Activated CD4-positive, alpha-beta T cell treated with anti-CD3 and anti-CD28 coated beads for 1 hour (primary cell): ENCODE measurements around the gene DPF3.

ENCODE experiments used
- DNase-seq: peaks from one replicate; pipeline ENCODE4 v3.0.0-alpha.2; 2020

Gene DPF3

DNA sequence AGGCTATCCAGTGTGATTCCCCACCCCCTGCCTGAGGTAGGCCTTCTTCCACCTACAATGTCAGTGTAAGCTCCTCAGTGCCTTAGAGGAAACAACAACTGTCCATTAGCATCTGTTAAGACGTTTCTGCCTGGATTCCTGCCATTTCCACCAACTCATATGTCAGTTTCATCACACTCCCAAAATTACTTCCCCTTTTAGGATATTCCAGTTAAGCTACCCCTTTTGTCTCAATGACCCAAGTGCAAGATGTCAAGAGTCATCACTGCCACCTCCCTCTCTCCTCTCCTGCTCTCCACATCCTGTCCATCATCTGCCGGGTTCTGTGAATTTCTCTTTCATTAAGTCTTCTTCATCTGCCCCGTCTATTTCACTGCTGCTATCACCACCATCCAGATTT is 189.4 kb downstream of the DPF3 start:
- no peak for DNase-seq

DNA sequence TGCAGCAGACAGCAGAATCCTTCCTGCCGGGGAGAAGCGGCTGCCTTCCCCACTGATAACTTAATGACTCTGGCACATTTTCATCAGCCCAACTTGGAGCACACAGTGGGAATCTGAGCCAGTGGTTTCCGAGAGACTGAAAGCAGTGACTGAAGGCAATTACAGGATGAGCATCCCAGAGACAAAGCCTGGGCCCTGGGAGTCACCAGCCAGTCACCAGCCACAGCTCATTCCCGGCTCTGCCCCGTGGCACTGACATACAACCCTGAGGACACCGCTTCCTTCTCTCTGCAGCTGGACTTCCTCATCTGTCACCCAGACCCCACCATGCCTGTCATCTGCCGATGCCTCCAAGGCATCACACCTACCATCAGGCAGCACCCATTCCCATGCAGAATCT is 192.3 kb downstream of the DPF3 start:
- DNase-seq = no peak

DNA sequence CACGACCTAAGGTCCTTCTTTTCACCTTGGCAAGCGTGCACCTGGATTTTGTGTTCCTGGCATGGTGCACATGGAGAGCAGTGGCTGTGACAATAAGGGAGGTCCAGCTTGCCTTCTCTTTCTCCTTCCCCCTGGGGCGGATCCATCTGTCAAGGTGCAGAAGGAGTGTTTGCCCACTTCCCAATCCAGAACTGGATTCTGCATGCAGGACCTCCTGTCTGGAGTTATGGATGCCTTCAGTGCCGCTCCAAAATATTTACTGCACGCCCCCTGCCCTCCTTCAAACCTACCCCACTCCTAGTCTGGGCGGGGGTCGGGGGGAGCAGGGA is 192.7 kb downstream of the DPF3 start:
- no peak for DNase-seq

DNA sequence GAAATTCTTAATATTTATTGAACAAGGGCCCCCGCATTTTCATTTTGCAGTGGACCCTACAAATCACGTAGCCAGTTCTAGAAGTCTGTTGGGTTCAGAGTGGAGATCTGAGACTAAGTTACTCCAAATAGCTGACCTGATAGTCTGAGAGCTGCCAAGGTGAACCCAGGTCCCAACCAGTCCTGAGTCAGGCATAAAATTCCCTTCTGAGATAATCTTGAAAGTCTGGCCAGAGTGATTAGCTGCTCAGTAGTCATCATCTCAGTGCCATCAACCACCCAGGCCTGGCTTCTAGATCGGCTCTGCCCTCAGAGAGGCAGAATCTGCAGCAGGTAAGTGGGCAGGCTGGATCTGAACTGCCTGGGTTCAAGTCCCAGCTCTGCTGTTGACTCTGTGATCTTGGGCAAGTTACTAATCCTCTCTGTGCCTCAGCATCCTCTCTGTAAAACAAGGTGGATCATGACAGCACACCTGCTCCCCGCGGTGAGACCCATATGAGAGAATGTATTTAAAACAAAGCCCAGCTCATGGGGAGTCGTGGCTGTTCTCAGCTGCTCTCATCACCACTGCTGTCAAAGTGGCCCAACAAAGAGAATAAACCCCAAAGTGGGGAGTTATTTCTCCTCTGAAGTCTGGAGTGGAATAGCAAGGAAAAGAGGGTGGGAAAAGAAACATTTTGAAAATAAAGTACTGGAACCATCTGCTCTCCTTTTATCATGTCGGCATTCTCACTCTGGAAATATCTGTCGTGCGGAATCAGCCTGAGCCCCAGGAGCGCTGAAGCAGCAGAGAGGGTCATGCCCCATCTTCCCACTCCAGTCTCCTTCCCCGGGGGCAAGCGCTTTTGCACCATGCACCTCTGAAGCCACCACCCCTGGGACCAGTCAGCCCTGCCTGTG is 193.3 kb downstream of the DPF3 start:
- no peak for DNase-seq

DNA sequence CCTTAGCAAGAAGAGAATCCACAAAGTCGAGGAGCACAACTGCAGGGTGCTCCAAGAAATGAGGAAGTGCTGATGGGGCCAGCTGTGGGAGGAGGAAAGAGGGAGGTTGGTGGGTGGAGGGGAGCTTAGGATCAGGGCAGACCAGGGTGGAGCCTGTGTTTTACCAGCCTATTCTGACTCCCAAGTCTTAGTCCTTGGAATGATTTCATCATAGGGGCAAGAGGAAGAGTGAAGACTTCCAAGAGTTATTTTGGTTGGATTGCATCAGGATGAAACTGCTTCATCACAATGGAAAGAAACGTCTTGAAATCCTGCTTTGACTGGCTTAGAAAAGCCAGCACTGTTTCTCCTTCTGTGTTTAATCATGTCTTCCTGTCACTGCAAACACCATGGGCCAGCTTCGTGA is 194.0 kb downstream of the DPF3 start:
- DNase-seq = no peak

DNA sequence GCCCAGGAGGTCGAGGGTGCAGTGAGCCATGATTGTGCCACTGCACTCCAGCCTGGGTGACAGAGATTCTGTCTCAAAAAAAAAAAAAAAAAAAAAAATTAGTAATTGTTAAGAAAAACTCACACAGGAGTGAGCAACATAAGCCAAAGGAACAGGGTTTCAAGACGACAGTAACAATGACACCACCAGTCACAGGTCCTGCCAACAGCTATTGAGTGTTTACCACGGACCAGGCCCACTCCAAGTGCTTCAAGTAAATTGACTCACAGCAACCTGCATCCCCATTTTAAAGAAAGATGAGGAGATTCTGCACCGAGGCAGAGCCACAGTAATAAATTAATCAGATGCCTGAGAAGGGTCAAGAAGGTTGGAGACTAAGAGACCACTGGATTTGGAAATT is 194.5 kb downstream of the DPF3 start:
- DNase-seq = no peak

DNA sequence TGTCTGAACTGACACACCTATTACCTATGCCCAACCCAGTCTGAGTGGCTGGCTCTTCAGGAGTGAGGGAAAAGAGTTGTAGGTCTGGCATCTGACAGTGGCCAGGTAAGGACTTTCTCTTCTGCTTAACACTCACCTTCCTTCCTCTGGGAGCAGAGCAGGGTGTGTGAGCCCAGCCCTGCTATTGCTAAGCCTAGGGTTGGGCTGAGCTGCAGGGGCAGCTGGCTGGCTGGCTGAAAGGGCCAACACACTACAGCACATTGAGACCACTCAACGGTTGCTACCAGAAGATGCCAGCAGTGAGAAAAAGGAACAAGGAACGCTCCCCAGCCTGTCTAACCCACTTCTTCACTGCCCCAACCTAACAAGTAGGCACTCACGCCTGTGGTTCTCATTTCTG is 201.2 kb downstream of the DPF3 start:
- DNase-seq = no peak

DNA sequence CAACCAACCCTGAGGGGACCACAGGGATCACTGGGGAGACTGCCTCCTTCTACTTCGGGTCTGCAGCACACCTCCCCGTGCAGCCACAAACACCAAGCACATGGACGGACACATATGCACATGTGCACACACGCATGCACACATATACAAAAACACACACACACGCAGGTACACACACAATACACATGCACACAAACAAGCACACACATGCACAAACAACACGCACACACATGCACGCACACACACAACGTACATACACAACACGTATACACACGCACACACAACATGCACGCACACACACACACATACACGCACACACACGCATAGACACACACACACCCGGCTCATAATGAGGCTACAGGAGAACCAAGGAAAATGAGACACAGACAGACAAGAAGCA is 203.6 kb downstream of the DPF3 start:
- DNase-seq = no peak

DNA sequence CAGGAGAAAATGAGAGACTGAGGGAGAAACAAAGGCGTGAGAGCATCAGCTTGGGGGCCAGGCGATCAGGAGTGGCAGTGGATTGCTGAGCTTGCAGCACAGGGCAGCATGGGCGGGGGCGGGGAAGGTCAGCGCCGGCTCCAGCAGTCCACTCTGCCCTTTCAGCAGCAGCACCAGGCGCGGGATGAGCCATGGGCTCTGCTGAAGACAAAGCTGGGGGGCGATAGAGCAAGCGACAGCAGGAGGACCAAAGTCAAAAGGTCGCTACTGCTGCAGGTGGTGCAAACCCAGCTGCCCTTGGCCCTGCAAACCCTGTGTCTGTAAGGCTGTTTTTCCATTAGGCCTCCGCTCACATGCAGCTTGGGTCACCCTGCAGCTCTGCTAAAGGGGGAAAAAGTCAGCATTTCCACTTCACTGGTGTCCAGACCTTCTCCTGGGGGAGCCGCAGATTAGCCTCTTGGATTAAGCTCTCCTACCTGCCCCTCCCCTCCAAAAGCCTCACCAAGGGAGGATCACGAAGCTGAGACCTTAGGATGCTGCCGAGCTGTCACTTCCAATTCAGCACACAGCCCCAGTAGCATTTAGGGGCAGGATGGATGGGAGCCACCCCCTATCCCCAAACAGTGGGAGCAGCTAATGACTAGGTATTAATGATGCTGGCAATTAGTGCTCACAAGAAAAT is 204.8 kb downstream of the DPF3 start:
- no peak for DNase-seq

DNA sequence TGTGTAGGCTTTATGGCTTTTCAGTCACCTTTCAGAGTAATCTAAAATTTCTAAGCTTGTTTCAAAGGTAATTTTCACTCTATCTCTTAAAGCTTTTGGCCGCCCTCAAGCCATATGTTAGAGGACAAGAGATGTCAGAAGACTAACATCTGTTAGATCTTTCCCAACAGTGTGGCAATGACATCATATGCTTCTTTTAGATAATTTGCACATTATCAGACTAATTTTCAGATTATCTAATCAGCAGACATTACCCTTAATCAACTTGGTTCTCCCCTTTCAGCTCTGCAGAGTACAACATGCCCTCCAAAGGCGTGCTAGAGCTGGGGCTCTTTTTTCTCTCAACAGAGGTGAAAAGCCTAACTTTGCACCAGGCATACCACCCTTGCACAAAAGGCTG is 207.1 kb downstream of the DPF3 start:
- DNase-seq = no peak

DNA sequence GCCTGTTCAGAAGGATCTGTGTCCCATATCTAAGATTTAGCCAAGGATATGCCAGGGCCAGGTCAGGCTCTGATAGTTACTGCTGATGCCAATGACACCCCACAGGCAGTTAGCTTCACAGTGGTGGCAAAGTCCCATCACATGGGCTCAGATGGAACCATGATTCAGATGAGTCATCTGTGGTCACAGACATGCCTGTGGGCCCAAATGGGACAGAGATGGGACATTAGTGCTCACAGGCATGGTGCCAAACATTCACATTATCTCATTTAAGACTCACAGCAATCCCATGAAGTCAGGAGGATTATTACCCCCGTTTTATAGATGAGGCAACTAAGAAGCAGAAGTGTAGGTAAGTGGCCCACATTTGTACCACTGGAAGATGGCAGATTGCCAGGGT is 207.8 kb downstream of the DPF3 start:
- no peak for DNase-seq

DNA sequence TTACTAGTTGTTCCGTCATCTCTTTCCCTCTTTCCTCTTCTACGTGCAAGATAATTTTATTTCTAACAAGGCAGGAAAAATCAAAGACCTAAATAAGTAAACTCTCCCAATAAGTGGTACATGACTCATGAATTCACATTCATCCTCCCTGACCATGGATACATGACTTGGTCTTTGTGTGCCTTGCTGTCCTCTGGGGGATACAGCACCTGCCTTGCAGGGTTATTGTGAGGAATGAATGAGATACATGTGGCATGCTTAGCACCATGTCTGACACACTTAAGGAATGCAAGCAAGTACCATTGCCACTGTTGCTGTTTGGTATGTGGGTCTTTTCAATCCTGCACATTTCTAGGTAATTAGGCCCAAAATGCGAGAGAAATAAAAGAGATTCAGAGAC is 208.4 kb downstream of the DPF3 start:
- DNase-seq = no peak

DNA sequence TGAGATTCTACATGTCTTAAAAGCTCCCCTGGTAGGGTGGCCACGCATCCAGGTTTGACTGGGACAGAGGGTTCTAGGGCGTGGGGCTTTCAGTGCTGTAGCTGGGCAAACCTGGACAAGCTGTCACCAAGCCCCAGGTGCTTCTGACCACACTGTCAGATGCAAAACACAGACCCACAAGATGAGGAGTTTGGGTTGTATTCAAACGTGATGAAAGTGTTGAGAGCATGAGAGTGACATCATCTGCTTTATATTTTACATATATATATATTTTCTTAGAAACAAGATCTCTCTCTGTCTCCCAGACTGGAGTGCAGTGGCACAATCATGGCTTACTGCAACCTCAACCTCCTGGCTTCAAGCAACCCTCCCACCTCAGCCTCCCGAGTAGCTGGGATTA is 210.1 kb downstream of the DPF3 start:
- no peak for DNase-seq

DNA sequence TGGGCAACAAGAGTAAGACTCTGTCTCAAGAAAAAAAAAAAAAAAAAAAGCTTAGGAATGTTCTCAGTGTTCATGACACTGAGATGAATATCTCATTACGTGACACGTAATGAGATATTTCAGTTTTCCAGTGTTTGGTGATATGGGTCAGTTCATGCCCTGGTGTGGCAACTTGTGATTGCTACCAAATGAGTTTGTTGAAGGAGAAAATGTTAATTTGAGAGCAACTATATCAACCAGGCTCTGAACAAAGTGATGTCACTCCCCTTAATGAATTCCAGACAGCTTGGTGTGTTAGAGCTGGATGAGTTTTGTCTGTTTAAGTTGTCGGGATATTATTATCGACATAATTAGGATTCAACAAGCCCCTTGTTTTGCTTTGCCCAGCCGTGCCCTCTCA is 211.7 kb downstream of the DPF3 start:
- DNase-seq = no peak

DNA sequence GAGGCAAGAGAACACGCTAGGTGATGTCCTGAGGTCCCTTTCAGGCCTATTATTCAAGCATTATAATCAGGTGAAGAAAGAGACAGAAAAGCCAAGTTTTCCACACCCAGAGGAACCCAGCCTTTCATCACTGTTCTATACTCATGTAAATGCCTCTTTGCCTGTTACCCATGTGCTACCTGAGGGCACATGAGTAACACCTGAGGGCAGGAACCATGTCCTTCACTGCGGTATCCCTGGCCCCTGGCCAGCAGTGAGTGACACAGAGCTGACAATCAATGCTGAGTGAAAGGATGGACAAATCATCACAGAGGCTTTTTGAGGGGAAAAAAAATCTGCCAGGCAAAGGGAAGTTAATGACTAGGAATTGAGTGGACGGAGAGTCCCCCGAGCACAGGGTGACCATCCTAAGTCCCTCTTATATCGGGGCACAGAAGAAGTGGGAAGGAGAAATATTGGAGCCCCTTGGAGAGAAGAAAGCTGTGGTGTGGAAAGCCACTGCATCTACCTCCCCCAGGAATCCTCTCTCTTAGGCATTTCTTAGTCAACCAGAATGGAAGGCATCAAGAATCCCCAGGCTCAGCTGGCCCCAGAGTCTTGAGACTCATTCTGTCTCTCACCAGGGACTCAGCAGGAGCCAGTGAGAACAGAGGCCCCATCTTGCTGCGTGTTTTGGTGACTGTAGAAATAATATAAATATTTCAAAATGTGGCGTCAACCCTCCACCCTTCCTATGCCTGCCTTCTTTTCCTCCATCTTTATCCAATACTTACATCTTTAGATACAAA is 212.9 kb downstream of the DPF3 start:
- no peak for DNase-seq

DNA sequence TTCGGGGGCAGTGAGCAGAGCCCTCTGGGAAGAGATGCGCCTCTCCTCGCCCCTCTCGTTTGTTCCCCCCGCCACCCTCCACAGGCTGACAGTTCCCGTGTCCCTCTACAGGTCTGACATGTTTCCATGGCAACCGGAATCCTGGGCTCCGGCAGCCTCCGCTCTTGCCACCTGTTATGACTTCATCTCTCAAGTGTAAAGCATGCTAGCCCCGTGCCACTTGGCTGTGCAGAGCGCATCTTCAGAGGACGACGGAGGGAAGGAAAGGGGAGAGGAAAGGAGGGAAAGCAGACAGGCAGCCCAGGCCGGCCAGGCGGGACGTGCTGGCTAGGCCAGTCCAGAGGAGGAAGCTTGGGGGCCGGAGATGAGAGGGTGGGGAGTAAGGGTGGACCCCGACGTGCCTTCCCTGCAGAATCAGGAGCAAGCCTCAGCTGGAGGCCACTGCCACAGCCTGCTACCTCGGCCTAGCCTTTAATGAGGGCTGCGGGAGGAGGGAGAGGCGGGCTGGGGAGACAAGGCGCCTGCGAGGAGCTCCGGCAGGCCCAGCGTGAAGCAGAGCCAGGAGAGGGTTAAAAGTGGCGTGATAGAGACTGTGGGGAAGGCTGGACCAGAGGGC is 214.3 kb downstream of the DPF3 start:
- no peak for DNase-seq

DNA sequence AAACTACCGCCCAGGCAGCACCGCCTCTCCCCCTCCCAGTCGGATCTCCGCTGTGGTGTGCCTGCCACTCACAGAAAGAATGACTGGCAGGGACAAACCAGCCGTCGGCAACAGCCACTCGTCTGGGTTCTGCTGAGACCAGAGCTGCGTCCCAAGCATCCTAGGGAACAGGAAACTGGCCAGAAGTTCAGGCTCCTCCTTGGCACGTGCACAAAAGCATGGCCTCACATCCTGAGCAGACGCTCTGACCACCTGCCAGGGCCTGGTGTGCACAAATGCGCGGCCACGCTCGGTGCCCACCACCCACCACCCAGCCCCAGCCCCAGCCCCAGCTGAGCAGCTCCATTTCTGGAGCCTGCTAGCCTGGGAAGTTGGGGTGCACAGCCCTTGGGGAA is 214.8 kb downstream of the DPF3 start:
- no peak for DNase-seq

DNA sequence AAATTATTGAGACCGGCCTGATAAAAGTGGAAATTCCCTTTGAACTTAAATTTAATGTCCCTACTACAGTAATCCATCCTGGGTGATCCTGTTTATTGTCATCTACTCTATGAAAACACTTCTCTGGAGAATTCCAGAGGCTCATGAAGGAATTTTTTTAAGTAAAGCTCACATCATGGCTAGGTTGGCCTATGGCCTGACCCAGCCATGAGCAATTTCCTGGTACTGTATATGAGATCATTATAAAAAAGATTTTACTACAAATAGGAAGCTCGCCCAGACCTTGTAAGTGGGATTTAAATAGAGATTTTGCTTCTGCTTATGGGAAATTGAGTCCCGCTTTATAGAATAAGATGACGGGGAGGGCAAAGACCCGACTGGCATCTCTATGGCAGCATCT is 215.5 kb downstream of the DPF3 start:
- DNase-seq = no peak

DNA sequence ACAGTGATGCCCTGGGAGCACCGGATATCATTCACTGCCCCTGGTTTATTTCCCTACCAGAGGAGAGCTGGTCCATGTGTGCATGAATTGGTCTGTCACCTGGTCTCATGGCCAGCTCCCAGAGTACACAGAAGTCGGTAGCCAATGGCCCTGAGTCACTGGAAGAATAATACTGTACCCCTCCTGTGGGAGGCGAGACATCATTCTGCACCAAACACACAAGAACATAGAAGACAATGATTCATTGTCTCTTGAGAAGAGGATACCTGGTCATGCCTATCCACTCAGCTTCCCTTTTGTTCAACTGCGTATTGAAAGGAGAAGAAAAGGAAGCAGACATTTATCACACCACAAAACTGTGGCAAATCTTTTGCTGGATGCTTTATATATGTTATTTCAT is 216.2 kb downstream of the DPF3 start:
- no peak for DNase-seq

DNA sequence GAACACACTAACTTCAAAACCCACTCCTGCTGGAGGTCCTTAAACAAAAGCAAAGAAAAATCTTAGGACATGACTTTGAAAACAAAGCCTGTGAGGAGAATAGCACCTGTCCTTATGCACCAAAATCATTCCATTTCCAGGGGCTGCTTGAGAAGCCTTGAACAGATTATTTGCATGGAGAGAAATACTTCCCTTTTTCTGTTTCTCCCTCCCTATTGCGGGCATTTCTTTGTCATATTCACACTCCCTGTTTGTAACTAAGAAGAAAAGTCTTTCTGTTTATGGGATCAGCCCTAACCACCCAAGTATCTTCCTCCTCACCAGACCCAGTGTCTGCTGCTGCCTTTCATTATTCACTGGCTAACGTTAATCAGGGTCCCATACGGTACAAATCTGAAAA is 218.8 kb downstream of the DPF3 start:
- DNase-seq = no peak

DNA sequence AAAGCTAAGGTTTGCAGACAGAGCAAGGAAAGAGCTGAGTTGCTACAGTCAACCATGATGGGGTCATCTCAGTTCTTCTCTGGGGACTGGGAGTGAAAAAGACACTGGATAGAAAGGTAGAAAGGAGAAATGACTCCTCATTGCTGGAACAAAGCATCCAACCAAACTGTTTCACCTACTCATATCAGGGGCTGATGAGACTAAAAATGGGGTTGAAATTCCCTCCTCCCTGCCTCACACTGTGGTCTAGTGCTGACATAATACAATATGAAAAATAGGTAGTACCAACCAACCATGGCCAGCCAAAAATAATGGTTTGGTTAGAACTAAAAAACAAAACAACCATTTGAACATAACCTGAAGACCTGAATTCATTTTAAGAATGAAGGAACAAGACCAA is 220.7 kb downstream of the DPF3 start:
- no peak for DNase-seq

DNA sequence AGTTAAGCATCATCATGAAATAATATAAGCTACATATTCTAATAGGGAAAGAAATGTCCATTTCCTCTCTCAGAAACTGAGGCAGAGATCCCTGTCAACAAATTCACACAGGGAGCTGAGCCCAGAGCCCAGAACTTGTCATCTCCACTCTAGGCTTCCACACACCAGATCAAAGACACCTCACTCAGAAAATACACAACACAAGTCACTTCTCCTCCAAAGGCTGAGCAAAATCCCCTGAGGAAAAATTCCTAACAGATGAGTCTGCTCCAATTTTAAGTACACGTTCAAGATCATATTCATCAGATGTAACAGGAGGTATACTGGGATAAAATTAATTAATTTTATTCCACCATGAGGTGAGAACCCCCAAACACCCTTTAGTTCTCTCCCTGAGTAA is 227.3 kb downstream of the DPF3 start:
- DNase-seq = no peak

DNA sequence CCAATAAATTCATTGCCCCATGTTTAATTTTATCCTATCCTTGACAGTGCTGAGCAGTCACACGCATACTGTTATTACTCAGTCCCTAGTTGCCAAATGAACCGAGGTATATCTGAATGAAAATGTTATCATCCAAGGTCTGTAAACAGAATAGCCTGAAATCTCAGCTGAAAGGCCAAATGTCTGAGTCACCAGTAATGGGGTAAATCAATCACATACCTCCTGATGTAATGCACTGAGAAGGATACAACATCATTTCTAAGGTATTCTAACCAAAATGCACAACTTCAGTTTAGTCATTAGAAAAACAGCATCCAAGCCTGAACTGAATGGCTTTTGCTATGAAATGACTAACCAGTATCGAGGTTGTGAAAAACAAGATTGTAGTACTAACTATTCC is 228.6 kb downstream of the DPF3 start:
- no peak for DNase-seq

DNA sequence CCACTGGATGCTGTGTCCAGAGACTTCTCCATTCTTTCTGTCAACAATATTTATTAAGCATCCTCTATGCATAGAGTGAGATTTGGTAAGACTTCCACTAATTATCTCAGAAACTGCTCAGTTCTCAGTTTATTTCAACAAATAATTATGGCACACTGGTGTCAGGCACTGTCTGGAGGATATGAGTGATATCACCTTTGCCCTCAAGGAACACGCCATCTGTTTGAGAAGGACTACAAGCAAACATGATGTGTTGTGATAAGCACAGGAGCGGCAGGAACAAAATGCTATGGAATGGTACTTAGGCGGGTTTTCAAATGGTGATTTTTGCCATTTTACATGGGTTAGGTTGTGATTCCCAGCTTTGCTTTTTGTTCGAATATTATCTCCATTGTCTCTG is 229.2 kb downstream of the DPF3 start:
- DNase-seq = no peak
